A549 (cell line): Measurements from ENCODE around the gene DCLRE1B. TPM values are rescaled to one million over a fixed set of nuclear protein-coding genes. Genes with fewer than 3 reads are reported as not detected.

Experiments
- ATAC-seq, 2 experiments: fragments of 200-7000 bp in 1 of 2; fragments of >200 bp in 1 of 2; cut with Nextera tagmentation in 1 of 2; cut with Tn5 transposase in 1 of 2; 3 replicates each; pipeline versions ENCODE4 v1.8.0 to v1.9.1; 2018 to 2020; ENCODE audit warnings: mild to moderate bottlenecking in 1 of 2, moderate library complexity in 1 of 2
- CTCF ChIA-PET: fragments of 300-600 bp; sonication (Branson Sonifier 250); formaldehyde crosslinking; extraction: SDS; loops from one replicate; lab custom pipeline; 2021; ENCODE audit warnings: antibody characterized with exemption, inconsistent platforms; lab: Yijun Ruan, JAX
- POLR2A ChIA-PET: fragments of 350-600 bp; formaldehyde crosslinking; extraction: SDS; loops from one replicate; lab custom pipeline; 2021; ENCODE audit warnings: antibody characterized with exemption, inconsistent platforms; lab: Yijun Ruan, JAX
- DNase-seq, 2 experiments: peaks; one replicate each; pipeline versions ENCODE4 v3.0.0 to v3.0.0-alpha.2; 2011 to 2016; ENCODE audit warnings: low read depth in 1 of 2, low spot score in 1 of 2
- FAIRE-seq: peaks from 2 replicates; lab custom pipeline; 2011; peaks lifted over from hg19 to GRCh38; lab: Jason Lieb, UNC
- H3K27ac ChIP-seq, 2 experiments: fragments of >200 bp; sonication (Bioruptor Twin); formaldehyde crosslinking; 3 replicates each; pipeline ENCODE4 v1.5.1; 2016 to 2017
- H3K4me1 ChIP-seq: fragments of >200 bp; sonication (Bioruptor Twin); formaldehyde crosslinking; 3 replicates; pipeline ENCODE4 v1.6.1; 2016
- H3K4me2 ChIP-seq: fragments of >200 bp; sonication (Bioruptor Twin); formaldehyde crosslinking; 3 replicates; pipeline ENCODE4 v1.6.1; 2016
- H3K4me3 ChIP-seq: fragments of >200 bp; sonication (Bioruptor Twin); formaldehyde crosslinking; 3 replicates; pipeline ENCODE4 v1.5.1; 2016
- H3K9me3 ChIP-seq: fragments of >200 bp; sonication (Bioruptor Twin); formaldehyde crosslinking; 3 replicates; pipeline ENCODE4 v1.6.1; 2016
- ATOH8 ChIP-seq: fragments of 250-450 bp; sonication (Bioruptor Pico); IDR thresholded peaks from 2 replicates; pipeline ENCODE4 v1.5.0; 2020; ENCODE audit warnings: low read depth, mild to moderate bottlenecking, moderate library complexity
- BHLHE40 ChIP-seq: IDR thresholded peaks from 2 replicates; pipeline ENCODE4 v1.6.1; 2012; ENCODE audit warnings: low read depth, low read length, inconsistent platforms
- CEBPB ChIP-seq, 2 experiments: fragments of >200 bp in 1 of 2; sonication (Bioruptor Twin) in 1 of 2; formaldehyde crosslinking in 1 of 2; IDR thresholded peaks; 2 replicates each; pipeline ENCODE4 v1.6.1; 2012 to 2016
- CHD4 ChIP-seq: fragments of 200-600 bp; sonication (generic); IDR thresholded peaks from 2 replicates; pipeline ENCODE4 v1.6.1; 2016; ENCODE audit warnings: antibody characterized with exemption, mild to moderate bottlenecking, borderline replicate concordance
- ESRRA ChIP-seq: fragments of 150-350 bp; IDR thresholded peaks from 2 replicates; pipeline ENCODE4 v1.6.1; 2014; ENCODE audit warnings: mild to moderate bottlenecking, low read length, borderline replicate concordance
- FOXS1 ChIP-seq: fragments of 250-450 bp; sonication (Bioruptor Pico); IDR thresholded peaks from 2 replicates; pipeline ENCODE4 v1.5.0; 2020; ENCODE audit warnings: mild to moderate bottlenecking, moderate library complexity
- GATA3 ChIP-seq: IDR thresholded peaks from 2 replicates; pipeline ENCODE4 v1.6.1; 2012; ENCODE audit warnings: borderline replicate concordance
- HES2 ChIP-seq: fragments of >200 bp; sonication (Bioruptor Twin); formaldehyde crosslinking; IDR thresholded peaks from 2 replicates; pipeline ENCODE4 v1.6.1; 2016
- HMGXB4 ChIP-seq: fragments of 250-450 bp; sonication (Bioruptor Pico); IDR thresholded peaks from 2 replicates; pipeline ENCODE4 v1.5.0; 2021; ENCODE audit warnings: mild to moderate bottlenecking, moderate library complexity, borderline replicate concordance
- HOXB13 ChIP-seq: fragments of 250-450 bp; sonication (Bioruptor Pico); IDR thresholded peaks from 2 replicates; pipeline ENCODE4 v1.5.0; 2020; ENCODE audit warnings: low read depth, mild to moderate bottlenecking, moderate library complexity
- HOXB5 ChIP-seq: fragments of 250-450 bp; sonication (Bioruptor Pico); IDR thresholded peaks from 2 replicates; pipeline ENCODE4 v1.5.0; 2020; ENCODE audit warnings: mild to moderate bottlenecking, moderate library complexity
- JUN ChIP-seq, 2 experiments: fragments of >200 bp; sonication (Bioruptor Twin); formaldehyde crosslinking; IDR thresholded peaks; 2 replicates in 1 of 2; 3 replicates in 1 of 2; pipeline ENCODE4 v1.6.1; 2016 to 2017
- JUNB ChIP-seq: fragments of >200 bp; sonication (Bioruptor Twin); formaldehyde crosslinking; IDR thresholded peaks from 2 replicates; pipeline ENCODE4 v1.6.1; 2016
- KDM1A ChIP-seq: fragments of 200-600 bp; sonication (generic); IDR thresholded peaks from 2 replicates; pipeline ENCODE4 v1.6.1; 2016; ENCODE audit warnings: low read depth, mild to moderate bottlenecking
- MAX ChIP-seq: IDR thresholded peaks from 2 replicates; pipeline ENCODE4 v1.6.1; 2012
- MYC ChIP-seq: IDR thresholded peaks from 2 replicates; pipeline ENCODE4 v1.6.1; 2012; ENCODE audit warnings: mild to moderate bottlenecking, inconsistent platforms, low read length, improper control_type of control experiment, borderline replicate concordance
- PBX3 ChIP-seq: IDR thresholded peaks from 2 replicates; pipeline ENCODE4 v1.6.1; 2012
- POLR2A ChIP-seq: IDR thresholded peaks from 2 replicates; pipeline ENCODE4 v1.6.1; 2012; ENCODE audit warnings: mild to moderate bottlenecking, low read length
- POLR2AphosphoS2 ChIP-seq: conservative IDR thresholded peaks from 2 replicates; pipeline ENCODE4 v1.6.1; 2012; ENCODE audit warnings: low read length, improper control_type of control experiment, inconsistent platforms
- RARB ChIP-seq: fragments of 250-450 bp; sonication (Bioruptor Pico); IDR thresholded peaks from 2 replicates; pipeline ENCODE4 v1.8.0; 2021; ENCODE audit warnings: mild to moderate bottlenecking, moderate library complexity
- WGBS: methylation state at CpG from one replicate; pipeline ENCODE4 v1.1.6; 2017; ENCODE audit errors: missing lambda C conversion rate; 5-methylcytosine and 5-hydroxymethylcytosine counted together
- polyA plus RNA-seq, 4 experiments: library from polyadenylated mRNA; depleted of rRNA in 3 of 4; stranded (reverse); fragments of >200 nt; fragmentation: RNase III in 1 of 4; extraction: RNeasy Plus Mini Kit Qiagen cat#74134 plus additional on column Dnase treatment in 1 of 4; gene quantifications; 2 replicates in 3 of 4; 3 replicates in 1 of 4; pipeline ENCODE4 v1.2.3, GENCODE V29; 2011 to 2017

Gene DCLRE1B
- polyA plus RNA-seq, 2 of the 4 experiments (the other 2 are of a cell fraction) = 4.8 to 5.7 TPM

- FAIRE-seq = no peak
- Histone ChIP-seq H3K27ac (no peak overlapping the region), H3K4me2 (no peak overlapping the region)
- TF ChIP-seq GATA3 (no peak), HOXB13 (CRISPR knock-in tag) (no peak), JUNB (no peak), JUN (IDR thresholded peaks at IDR 0.05) (no peak), RARB (CRISPR knock-in tag) (no peak), CHD4 (no peak), HOXB5 (CRISPR knock-in tag) (no peak)
- TF ChIP-seq, all 56 proteins: peak for 0
- Histone ChIP-seq H3K4me1 (no peaks in the 10 kb centered on the region), H3K4me3 (no peak overlapping the region), H3K9me3 (no peaks in the 10 kb centered on the region)
- CTCF ChIA-PET = interaction anchor here (0.6 to 1.6 kb wide), 3 partner anchors 10 to 158 kb away, joined by 3 to 4 read pairs (median 3); no protein-coding TSS in a partner anchor
- ATAC-seq (no peak), DNase-seq (no peak)
- POLR2A ChIA-PET = no interaction called here
- 86% methylated on average over 2 of the region's 2 CpGs for WGBS
Measured at GRCh38 chr1:113875714-113876113, 29.4 kb upstream of the DCLRE1B start.

GRCh38 chr1:113876176-113876575 lies 28.9 kb upstream of the DCLRE1B start:
- DNase-seq (no peak), ATAC-seq (no peak), FAIRE-seq (no peak)
- Histone ChIP-seq H3K4me3 (no peak overlapping the region), H3K9me3 (no peaks in the 10 kb centered on the region), H3K4me2 (no peak overlapping the region), H3K27ac (no peak overlapping the region), H3K4me1 (no peaks in the 10 kb centered on the region)
- no peak for TF ChIP-seq HMGXB4 (CRISPR knock-in tag)
- no peak for TF ChIP-seq CEBPB (IDR thresholded peaks at IDR 0.05)
- no peak for TF ChIP-seq GATA3
- no peak for TF ChIP-seq ESRRA
- no peak for TF ChIP-seq CHD4
- no peak for TF ChIP-seq POLR2AphosphoS2
- TF ChIP-seq MYC = no peak
- ChIA-PET CTCF (interaction anchor here (0.6 kb wide), 1 partner anchor 158 kb away, joined by 4 read pairs; no protein-coding TSS in a partner anchor), POLR2A (no interaction called here)
- 73% methylated on average over 5 of the region's 5 CpGs for WGBS

GRCh38 chr1:113879739-113880038 lies 25.4 kb upstream of the DCLRE1B start:
- POLR2A ChIA-PET = no interaction called here
- no peak overlapping the region for H3K27ac ChIP-seq
- no peak for FAIRE-seq
- no peak for TF ChIP-seq BHLHE40
- no peak for TF ChIP-seq MAX
- TF ChIP-seq RARB (CRISPR knock-in tag) = no peak
- TF ChIP-seq GATA3 = no peak
- TF ChIP-seq KDM1A = no peak
- no peak for TF ChIP-seq HES2
- no peak for TF ChIP-seq HOXB13 (CRISPR knock-in tag)
- no peak for TF ChIP-seq FOXS1 (CRISPR knock-in tag)
- no peak for TF ChIP-seq JUN (IDR thresholded peaks at IDR 0.05)
- TF ChIP-seq ATOH8 (CRISPR knock-in tag) = no peak
- TF ChIP-seq POLR2A = no peak
- no peak for TF ChIP-seq PBX3
- TF ChIP-seq, all 56 proteins: peak for 0
- CTCF ChIA-PET = interaction anchor here (1.5 kb wide), 1 partner anchor 14 kb away, joined by 4 read pairs; no protein-coding TSS in a partner anchor
- no peak for DNase-seq
- H3K4me2 ChIP-seq = no peak overlapping the region
- no peak for ATAC-seq
- no peak overlapping the region for H3K4me3 ChIP-seq
- WGBS = 94% methylated on average over 4 of the region's 4 CpGs
- H3K9me3 ChIP-seq = no peaks in the 10 kb centered on the region
- no peaks in the 10 kb centered on the region for H3K4me1 ChIP-seq
